Right lobe of liver (tissue), 6 donors: Measurements from ENCODE around the gene OPHN1. TPM values are rescaled to one million over a fixed set of nuclear protein-coding genes. Genes with fewer than 3 reads are reported as not detected.

Experiments used
- ATAC-seq, 4 donors: fragments of 200-7000 bp; cut with Tn5 transposase; one replicate each; pipeline ENCODE4 v1.9.1; 2020; ENCODE audit warnings: mild to moderate bottlenecking in 4 of 4, moderate library complexity in 4 of 4
- DNase-seq, 3 donors: peaks; one replicate each; pipeline ENCODE4 v3.0.0-alpha.2; 2020
- H3K27ac ChIP-seq, 3 donors: fragments of 200-600 bp; one replicate each; pipeline ENCODE4 v1.8.0; 2022
- H3K27me3 ChIP-seq, 2 donors: fragments of 200-600 bp; one replicate each; pipeline ENCODE4 v1.8.0; 2022
- H3K36me3 ChIP-seq, 4 donors: fragments of 200-600 bp; sonication (generic) in 1 of 4; one replicate each; pipeline versions ENCODE4 v1.5.1 to v1.8.0; 2017 to 2022; ENCODE audit warnings: control low read depth in 1 of 4
- H3K4me1 ChIP-seq, 4 donors: fragments of 200-600 bp; sonication (generic) in 1 of 4; one replicate each; pipeline versions ENCODE4 v1.5.1 to v1.8.0; 2017 to 2022; ENCODE audit warnings: control low read depth in 1 of 4
- H3K4me3 ChIP-seq, 3 donors: fragments of 200-600 bp; one replicate each; pipeline ENCODE4 v1.8.0; 2022
- H3K9me3 ChIP-seq, 4 donors: fragments of 200-600 bp; sonication (generic) in 1 of 4; one replicate each; pipeline versions ENCODE4 v1.5.1 to v1.8.0; 2017 to 2022; ENCODE audit warnings: control low read depth in 1 of 4
- CTCF ChIP-seq, 4 donors: fragments of 200-600 bp in 3 of 4; fragments of 450-650 bp in 1 of 4; IDR thresholded peaks; one replicate each; pipeline versions ENCODE4 v1.5.1 to v1.8.0; 2016 to 2022; ENCODE audit warnings: antibody characterized with exemption in 4 of 4, mild to moderate bottlenecking in 2 of 4
- POLR2A ChIP-seq: fragments of 450-650 bp; IDR thresholded peaks from one replicate; pipeline ENCODE4 v1.6.1; 2017; ENCODE audit warnings: antibody characterized with exemption, mild to moderate bottlenecking
- WGBS: methylation state at CpG from one replicate; pipeline ENCODE4 v1.1.6; 2018; ENCODE audit warnings: low coverage, low lambda C conversion rate; ENCODE audit not compliant: insufficient coverage; ENCODE audit errors: missing lambda C conversion rate; 5-methylcytosine and 5-hydroxymethylcytosine counted together
- intact Hi-C, 2 donors: fragments of 100-400 bp; cut with DNase I; formaldehyde crosslinking; loops; one replicate each; pipeline versions ENCODE4 v1.11.2 to v1.14.1; 2022
- total RNA-seq, 6 experiments: library from RNA; depleted of rRNA in 2 of 6; stranded (reverse); fragments of >200 nt in 2 of 6; fragmentation: NEBNext Ultra II Directional in 3 of 6; extraction: Animal tissue kit (Norgen Biotek cat#: 25700) in 3 of 6; gene quantifications; one replicate each; pipeline versions ENCODE4 v1.1.0 to v1.2.4, GENCODE V29; 2016 to 2023
- donor health status: DM: no; HTN: yes; CAD: no.
- donor health status: DM: no; HTN: no; CAD: no.
- donor health status: DM: no; HTN: no; CAD: no.
- donor health status: DM: no; HTN: yes; CAD: no.
- donor health status: DM: no; HTN: yes; CAD: no.

Gene OPHN1
- total RNA-seq, 6 experiments from 2014 or later = 0.47 to 1.2 (median 0.81) TPM

- no peaks in the 10 kb centered on the region for H3K4me1 ChIP-seq
- H3K27me3 ChIP-seq = no peaks in the 10 kb centered on the region
- no peak overlapping the region for H3K4me3 ChIP-seq
- no peak for DNase-seq
- TF ChIP-seq POLR2A (no peak), CTCF (IDR thresholded peaks at IDR 0.05) (no peak)
- no peak for ATAC-seq
- H3K27ac ChIP-seq = no peak overlapping the region
- intact Hi-C loops = no loop called here
- no peaks in the 10 kb centered on the region for H3K36me3 ChIP-seq
- H3K9me3 ChIP-seq = no peaks in the 10 kb centered on the region
- 30% methylated on average over 3 of the region's 3 CpGs for WGBS
Observed at GRCh38 chrX:68421636-68422035, 11.7 kb downstream of the OPHN1 start.

- WGBS = 21% methylated on average over 2 of the region's 2 CpGs
- H3K9me3 ChIP-seq = no peaks in the 10 kb centered on the region
- no peaks in the 10 kb centered on the region for H3K27me3 ChIP-seq
- H3K27ac ChIP-seq = no peak overlapping the region
- intact Hi-C loops = no loop called here
- no peak overlapping the region for H3K4me3 ChIP-seq
- no peaks in the 10 kb centered on the region for H3K4me1 ChIP-seq
- H3K36me3 ChIP-seq = no peaks in the 10 kb centered on the region
- ATAC-seq (no peak), DNase-seq (no peak)
- TF ChIP-seq CTCF (IDR thresholded peaks at IDR 0.05) (no peak), POLR2A (no peak)
Observed at GRCh38 chrX:68420559-68420958, 12.7 kb downstream of the OPHN1 start.

- H3K36me3 ChIP-seq = no peaks in the 10 kb centered on the region
- no peak for TF ChIP-seq CTCF (IDR thresholded peaks at IDR 0.05)
- no peak for TF ChIP-seq POLR2A
- intact Hi-C loops = no loop called here
- DNase-seq (no peak), ATAC-seq (no peak)
- H3K27ac ChIP-seq = no peak overlapping the region
- H3K27me3 ChIP-seq = no peaks in the 10 kb centered on the region
- no peaks in the 10 kb centered on the region for H3K4me1 ChIP-seq
- WGBS = 29% methylated on average over 3 of the region's 3 CpGs
- no peaks in the 10 kb centered on the region for H3K9me3 ChIP-seq
- no peak overlapping the region for H3K4me3 ChIP-seq
Observed at GRCh38 chrX:68419975-68420374, 13.3 kb downstream of the OPHN1 start.

- Histone ChIP-seq H3K36me3 (no peaks in the 10 kb centered on the region), H3K9me3 (no peaks in the 10 kb centered on the region), H3K27ac (no peak overlapping the region), H3K4me3 (no peak overlapping the region), H3K4me1 (no peaks in the 10 kb centered on the region), H3K27me3 (no peaks in the 10 kb centered on the region)
- no peak for DNase-seq
- WGBS = 75% methylated on average over 2 of the region's 2 CpGs
- ATAC-seq = no peak
- intact Hi-C loops = no loop called here
- no peak for TF ChIP-seq POLR2A
- no peak for TF ChIP-seq CTCF (IDR thresholded peaks at IDR 0.05)
Observed at GRCh38 chrX:68417651-68418050, 15.6 kb downstream of the OPHN1 start.

GRCh38 chrX:68416592-68416991 is 16.7 kb downstream of the OPHN1 start:
- Histone ChIP-seq H3K4me3 (no peak overlapping the region), H3K4me1 (no peaks in the 10 kb centered on the region), H3K27me3 (no peaks in the 10 kb centered on the region), H3K27ac (no peak overlapping the region), H3K36me3 (no peaks in the 10 kb centered on the region), H3K9me3 (no peaks in the 10 kb centered on the region)
- ATAC-seq (no peak), DNase-seq (no peak)
- WGBS = 39% methylated on average over 3 of the region's 3 CpGs
- no peak for TF ChIP-seq CTCF (IDR thresholded peaks at IDR 0.05)
- no peak for TF ChIP-seq POLR2A
- intact Hi-C loops = no loop called here
